CD1c-positive myeloid dendritic cell (primary cell): ENCODE measurements around the gene PLEK.
"Not testable (repeated sequence)": the region's sequence is repeated elsewhere in the genome, so short reads cannot be mapped to it uniquely, and the experiment has no call there.

Source experiments
- DNase-seq: peaks from one replicate; pipeline ENCODE4 v3.0.0-alpha.2; 2016; ENCODE audit errors: extremely low spot score

Gene PLEK

GRCh38 chr2:68441179-68441993, 76.3 kb downstream of the PLEK start:
- DNase-seq, result peak; percentile 99

DNA sequence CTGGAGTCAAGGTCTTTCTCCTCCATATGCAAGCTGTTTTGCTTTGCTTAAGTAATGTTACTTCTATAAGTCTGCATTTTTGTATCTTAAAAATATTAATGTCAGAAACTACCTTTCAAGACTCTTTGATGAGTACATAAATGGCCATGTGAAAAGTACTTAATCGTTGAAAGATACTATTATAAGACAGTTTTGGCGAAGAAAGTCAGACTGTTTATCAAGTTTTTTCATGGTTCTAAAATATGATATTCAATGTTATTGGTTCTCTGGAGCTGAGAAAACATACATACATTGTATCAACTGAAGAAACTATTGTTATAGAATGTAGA, 76.9 kb downstream of the PLEK start:
- no peak for DNase-seq

DNA sequence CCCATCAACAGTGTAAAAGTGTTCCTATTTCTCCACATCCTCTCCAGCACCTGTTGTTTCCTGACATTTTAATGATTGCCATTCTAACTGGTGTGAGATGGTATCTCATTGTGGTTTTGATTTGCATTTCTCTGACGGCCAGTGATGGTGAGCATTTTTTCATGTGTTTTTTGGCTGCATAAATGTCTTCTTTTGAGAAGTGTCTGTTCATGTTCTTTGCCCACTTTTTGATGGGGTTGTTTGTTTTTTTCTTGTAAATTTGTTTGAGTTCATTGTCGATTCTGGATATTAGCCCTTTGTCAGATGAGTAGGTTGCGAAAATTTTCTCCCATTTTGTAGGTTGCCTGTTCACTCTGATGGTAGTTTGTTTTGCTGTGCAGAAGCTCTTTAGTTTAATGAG, 81.3 kb downstream of the PLEK start:
- DNase-seq, result not testable (repeated sequence)
